OCI-LY3 (cell line): Measurements from ENCODE around the gene STPG4.

ENCODE experiments used
- CTCF ChIP-seq: fragments of 200-600, 300-600 bp; sonication (generic); IDR thresholded peaks from 2 replicates; pipeline ENCODE4 v1.5.1; 2014; ENCODE audit warnings: antibody characterized with exemption, low read length, low read depth
- EZH2phosphoT487 ChIP-seq: fragments of 200-600 bp; shearing (Covaris generic); IDR thresholded peaks from 2 replicates; pipeline ENCODE4 v1.6.1; 2018; ENCODE audit warnings: antibody characterized with exemption, mixed run types, low read depth

- TF ChIP-seq CTCF (no peak), EZH2phosphoT487 (no peak)
Measured at GRCh38 chr2:47162780-47163179, 7.7 kb upstream of the STPG4 start.
